Measurements from ENCODE around the gene ALG8. TPM values are rescaled to one million over a fixed set of nuclear protein-coding genes. Genes with fewer than 3 reads are reported as not detected.
"Not testable (repeated sequence)": the region's sequence is repeated elsewhere in the genome, so short reads cannot be mapped to it uniquely, and the experiment has no call there.

The ALG8 gene
- total RNA-seq, 2 donors from 2014 or later = 52.3 to 87.2 TPM

GRCh38 chr11:78079232-78080083, 60.0 kb downstream of the ALG8 start, which contains the start of gene NDUFC2:
NDUFC2 (minus strand) TSS chr11:78079862; CDS start chr11:78079744, 118 bp downstream.
- peak within 1 kb of the TSS; percentile 92 for H3K4me3 Mint-ChIP-seq
- DNase-seq (ENCODE audit: low spot score) = peak; percentile 82
- no peaks in the 10 kb centered on the region for H3K36me3 Mint-ChIP-seq
- ATAC-seq = peak; percentile 90 to 91
- H3K4me1 Mint-ChIP-seq (ENCODE audit: low read depth in 2 of 2) = peaks cover 40 to 45% of the 10 kb centered on the region in 2 donors
- H3K9me3 Mint-ChIP-seq = no peaks in the 10 kb centered on the region
- H3K27ac Mint-ChIP-seq = peak within 1 kb of the TSS; percentile 62 to 65
- no peaks in the 10 kb centered on the region for H3K27me3 Mint-ChIP-seq

DNA sequence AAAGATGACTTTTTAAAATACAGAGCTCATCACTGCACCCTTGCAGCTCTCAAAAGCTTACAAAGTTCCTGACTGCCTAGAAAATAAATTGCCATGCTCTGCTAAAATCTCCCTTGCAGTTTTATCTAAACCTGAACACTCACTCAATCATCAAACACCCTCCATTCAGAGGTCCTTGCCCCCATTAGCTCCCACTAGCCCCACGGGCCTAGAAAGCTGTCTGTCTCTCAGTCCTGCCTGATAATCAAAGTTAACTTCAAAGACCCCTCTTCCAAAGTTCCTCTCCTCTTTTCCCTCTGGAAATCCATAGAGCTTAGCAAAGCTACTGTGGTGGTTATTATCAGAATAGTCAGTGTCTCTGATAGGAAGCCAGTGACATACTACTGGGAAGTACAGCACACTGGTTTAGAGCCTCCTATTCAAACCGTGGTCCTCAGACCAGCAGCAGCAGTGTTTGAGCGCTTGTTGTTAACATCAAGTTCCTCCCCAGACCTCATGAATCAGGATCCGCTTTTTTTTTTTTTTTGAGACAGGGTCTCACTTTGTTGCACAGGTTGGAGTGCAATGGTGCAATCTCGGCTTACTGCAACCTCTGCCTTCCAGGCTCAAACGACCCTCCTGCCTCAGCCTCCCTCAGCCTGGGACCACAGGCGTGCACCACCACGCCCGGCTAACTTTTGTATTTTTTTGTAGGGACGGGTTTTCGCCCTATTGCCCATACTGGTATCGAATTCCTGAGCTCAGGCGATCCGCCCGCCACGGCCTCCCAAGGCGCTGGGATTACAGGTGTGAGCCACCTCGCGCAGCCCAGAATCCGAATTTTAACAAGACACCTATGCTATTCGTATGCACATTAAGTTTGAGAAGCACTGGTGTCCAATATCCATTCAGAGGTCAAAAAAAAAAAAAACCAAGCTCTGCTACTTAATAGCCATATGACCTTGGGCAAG, 60.9 kb downstream of the ALG8 start:
- peak overlapping the region; percentile 62 to 65 for H3K27ac Mint-ChIP-seq
- DNase-seq (ENCODE audit: low spot score) (no peak), ATAC-seq (no peak)
- no peaks in the 10 kb centered on the region for H3K9me3 Mint-ChIP-seq
- no peaks in the 10 kb centered on the region for H3K36me3 Mint-ChIP-seq
- H3K4me1 Mint-ChIP-seq (ENCODE audit: low read depth in 2 of 2) = peaks cover 43 to 46% of the 10 kb centered on the region in 2 donors
- H3K4me3 Mint-ChIP-seq = peak overlapping the region; percentile 92
- H3K27me3 Mint-ChIP-seq = no peaks in the 10 kb centered on the region

- DNase-seq (ENCODE audit: low spot score); H3K27me3 Mint-ChIP-seq; H3K36me3 Mint-ChIP-seq; H3K9me3 Mint-ChIP-seq; ATAC-seq: not testable (repeated sequence)
- Mint-ChIP-seq H3K4me1 (ENCODE audit: low read depth in 2 of 2) (peaks cover 44 to 48% of the 10 kb centered on the region in 2 donors), H3K4me3 (peak overlapping the region; percentile 92), H3K27ac (peak overlapping the region in 1 of 2 donors; percentile 65)
Observed at GRCh38 chr11:78077592-78077991, 61.8 kb downstream of the ALG8 start.

- Mint-ChIP-seq H3K9me3 (no peaks in the 10 kb centered on the region), H3K4me3 (peak overlapping the region; percentile 12), H3K27ac (peak overlapping the region in 1 of 2 donors; percentile 10), H3K36me3 (peaks cover 6% of the 10 kb centered on the region), H3K27me3 (no peaks in the 10 kb centered on the region), H3K4me1 (ENCODE audit: low read depth in 2 of 2) (peaks cover 42 to 51% of the 10 kb centered on the region in 2 donors)
- no peak for DNase-seq (ENCODE audit: low spot score)
- no peak for ATAC-seq
Observed at GRCh38 chr11:78076733-78077403, 62.6 kb downstream of the ALG8 start.

DNA sequence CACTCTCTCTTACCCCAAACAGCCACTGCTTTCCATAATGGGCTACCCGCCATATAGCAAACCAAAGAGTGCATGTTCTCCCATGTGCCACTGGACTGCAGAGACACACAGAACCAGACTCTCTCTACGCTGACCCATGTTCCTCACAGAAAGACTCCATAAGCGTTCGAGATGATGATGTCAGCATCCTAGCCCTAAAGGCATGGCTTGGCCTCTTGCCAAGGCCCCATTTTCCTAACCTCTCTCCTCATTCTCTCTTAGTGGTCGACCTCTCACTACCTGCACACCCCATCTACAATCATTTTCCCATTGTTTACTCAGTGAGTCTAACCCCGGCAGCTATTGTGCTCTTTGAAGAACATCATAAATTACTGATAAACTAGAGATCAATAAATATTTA, 64.7 kb downstream of the ALG8 start:
- Mint-ChIP-seq H3K27ac (no peak overlapping the region), H3K9me3 (no peaks in the 10 kb centered on the region), H3K27me3 (no peaks in the 10 kb centered on the region), H3K4me3 (no peak overlapping the region), H3K4me1 (ENCODE audit: low read depth in 2 of 2) (peaks cover 35 to 39% of the 10 kb centered on the region in 2 donors), H3K36me3 (peaks cover 6% of the 10 kb centered on the region)
- no peak for ATAC-seq
- DNase-seq (ENCODE audit: low spot score) = no peak

DNA sequence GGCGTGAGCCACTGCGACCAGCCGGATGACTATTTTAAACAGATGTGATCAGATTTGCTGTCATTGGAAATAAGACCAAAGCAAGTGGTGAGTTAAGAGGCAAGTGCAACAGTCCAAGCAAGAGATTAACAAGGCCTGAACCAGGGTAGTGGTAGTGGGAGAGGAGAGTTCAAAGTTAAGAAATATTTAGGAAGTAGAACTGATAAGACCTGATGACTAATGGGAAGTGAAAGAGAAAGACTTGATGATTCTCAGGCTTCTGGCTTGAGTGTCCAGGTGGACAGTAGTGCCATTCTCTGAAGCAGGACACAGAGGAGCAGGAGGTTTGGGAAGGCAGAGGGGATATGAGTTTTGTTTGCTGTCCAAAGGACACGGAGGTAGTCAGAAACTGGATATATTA, 67.0 kb downstream of the ALG8 start:
- Mint-ChIP-seq H3K9me3 (no peaks in the 10 kb centered on the region), H3K36me3 (peaks cover 16% of the 10 kb centered on the region), H3K4me1 (ENCODE audit: low read depth in 2 of 2) (peaks cover 28 to 32% of the 10 kb centered on the region in 2 donors), H3K4me3 (no peak overlapping the region), H3K27ac (peak overlapping the region in 1 of 2 donors; percentile 9), H3K27me3 (no peaks in the 10 kb centered on the region)
- ATAC-seq = no peak
- no peak for DNase-seq (ENCODE audit: low spot score)

DNA sequence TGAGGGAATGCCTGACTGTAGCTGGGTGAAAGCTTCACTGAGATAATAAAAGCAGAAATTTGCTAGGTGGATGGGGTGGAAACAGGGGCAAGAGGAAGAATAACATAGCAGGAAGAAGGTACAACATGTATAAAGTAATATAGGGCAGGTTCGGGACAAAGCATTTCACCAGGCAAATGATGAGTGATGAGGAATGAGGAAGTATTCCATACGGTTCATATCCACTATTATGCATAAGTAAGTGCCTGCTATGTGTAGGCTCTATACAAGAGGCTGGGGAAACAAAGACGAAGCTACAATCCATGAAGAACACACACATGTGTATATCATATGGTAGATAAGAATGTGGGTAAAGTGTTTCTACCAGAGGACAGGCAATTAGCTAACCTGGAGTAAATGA, 67.7 kb downstream of the ALG8 start:
- Mint-ChIP-seq H3K4me1 (ENCODE audit: low read depth in 2 of 2) (peaks cover 29% of the 10 kb centered on the region in 2 donors), H3K27ac (no peak overlapping the region), H3K36me3 (peaks cover 19% of the 10 kb centered on the region), H3K4me3 (no peak overlapping the region), H3K27me3 (no peaks in the 10 kb centered on the region), H3K9me3 (no peaks in the 10 kb centered on the region)
- DNase-seq (ENCODE audit: low spot score) (no peak), ATAC-seq (no peak)

DNA sequence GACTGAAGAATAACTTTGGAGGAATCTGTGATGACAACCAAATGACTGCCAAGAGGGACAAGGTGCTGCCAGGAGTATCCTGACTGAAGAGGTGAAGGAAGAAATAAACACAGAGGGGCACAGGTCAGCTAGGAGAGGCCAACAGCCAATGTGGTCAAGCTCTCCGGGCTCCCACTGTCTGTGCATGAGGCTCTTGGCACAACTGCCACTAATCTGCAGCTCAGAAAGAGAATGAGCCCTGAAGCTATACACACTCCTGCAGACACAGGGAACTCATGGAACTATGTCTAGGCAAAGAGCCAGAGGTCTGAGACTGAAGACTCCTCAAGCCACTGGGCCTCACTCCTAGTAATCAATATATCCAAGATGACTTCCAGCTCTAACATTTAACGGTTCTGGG, 68.8 kb downstream of the ALG8 start:
- Mint-ChIP-seq H3K9me3 (no peaks in the 10 kb centered on the region), H3K4me3 (no peak overlapping the region), H3K27ac (no peak overlapping the region), H3K4me1 (ENCODE audit: low read depth in 2 of 2) (peaks cover 19 to 23% of the 10 kb centered on the region in 2 donors), H3K27me3 (no peaks in the 10 kb centered on the region), H3K36me3 (peaks cover 19% of the 10 kb centered on the region)
- no peak for DNase-seq (ENCODE audit: low spot score)
- no peak for ATAC-seq

DNA sequence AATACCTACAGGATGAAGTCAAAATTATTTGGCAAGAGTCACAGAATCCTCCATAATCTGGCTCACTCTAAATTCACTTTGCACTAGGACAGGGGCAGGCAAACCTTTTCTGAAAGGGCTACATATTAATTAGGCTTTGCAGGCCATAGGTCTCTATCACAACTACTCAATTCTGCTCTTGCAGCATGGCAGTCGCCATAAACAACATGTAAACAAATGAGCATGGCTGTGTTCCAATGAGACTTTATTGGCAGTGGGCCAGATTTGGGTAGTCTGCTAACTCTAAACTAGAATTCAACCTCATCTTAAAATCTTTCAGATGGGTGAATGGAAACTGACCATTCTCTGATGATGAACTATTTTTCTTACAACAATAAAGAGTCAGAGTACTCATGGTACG, 70.0 kb downstream of the ALG8 start:
- ATAC-seq (no peak), DNase-seq (ENCODE audit: low spot score) (no peak)
- no peaks in the 10 kb centered on the region for H3K9me3 Mint-ChIP-seq
- peaks cover 19% of the 10 kb centered on the region for H3K36me3 Mint-ChIP-seq
- no peak overlapping the region for H3K27ac Mint-ChIP-seq
- peaks cover 12 to 18% of the 10 kb centered on the region in 2 donors for H3K4me1 Mint-ChIP-seq (ENCODE audit: low read depth in 2 of 2)
- H3K27me3 Mint-ChIP-seq = no peaks in the 10 kb centered on the region
- no peak overlapping the region for H3K4me3 Mint-ChIP-seq

DNA sequence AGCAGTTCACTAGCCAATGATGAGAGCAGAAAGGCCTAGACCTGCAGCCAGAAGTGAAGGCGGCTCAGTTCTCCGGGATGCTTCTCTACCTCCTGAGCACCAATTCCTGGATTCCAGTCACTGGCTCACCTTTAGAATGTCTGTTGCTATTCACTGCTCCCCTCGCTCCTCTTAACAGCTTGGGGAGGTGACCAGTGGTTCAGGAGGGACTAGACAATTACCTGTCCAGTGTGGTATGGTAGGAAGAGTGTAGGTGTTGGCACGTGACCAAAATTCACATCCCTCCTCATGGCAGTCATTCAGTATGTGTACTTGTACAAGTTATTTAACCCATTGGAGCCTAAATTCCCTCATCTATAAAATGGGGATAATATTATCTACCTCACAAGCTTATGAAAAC, 71.7 kb downstream of the ALG8 start:
- Mint-ChIP-seq H3K36me3 (peaks cover 19% of the 10 kb centered on the region), H3K27ac (no peak overlapping the region), H3K4me3 (no peak overlapping the region), H3K9me3 (no peaks in the 10 kb centered on the region), H3K4me1 (ENCODE audit: low read depth in 2 of 2) (peaks cover 10 to 14% of the 10 kb centered on the region in 2 donors), H3K27me3 (no peaks in the 10 kb centered on the region)
- no peak for ATAC-seq
- no peak for DNase-seq (ENCODE audit: low spot score)

GRCh38 chr11:78066471-78066870, 73.0 kb downstream of the ALG8 start:
- Mint-ChIP-seq H3K4me1 (ENCODE audit: low read depth in 2 of 2) (peaks cover 5 to 6% of the 10 kb centered on the region in 2 donors), H3K4me3 (no peak overlapping the region), H3K27ac (no peak overlapping the region), H3K36me3 (peaks cover 13% of the 10 kb centered on the region), H3K27me3 (no peaks in the 10 kb centered on the region), H3K9me3 (no peaks in the 10 kb centered on the region)
- ATAC-seq (no peak), DNase-seq (ENCODE audit: low spot score) (no peak)

DNA sequence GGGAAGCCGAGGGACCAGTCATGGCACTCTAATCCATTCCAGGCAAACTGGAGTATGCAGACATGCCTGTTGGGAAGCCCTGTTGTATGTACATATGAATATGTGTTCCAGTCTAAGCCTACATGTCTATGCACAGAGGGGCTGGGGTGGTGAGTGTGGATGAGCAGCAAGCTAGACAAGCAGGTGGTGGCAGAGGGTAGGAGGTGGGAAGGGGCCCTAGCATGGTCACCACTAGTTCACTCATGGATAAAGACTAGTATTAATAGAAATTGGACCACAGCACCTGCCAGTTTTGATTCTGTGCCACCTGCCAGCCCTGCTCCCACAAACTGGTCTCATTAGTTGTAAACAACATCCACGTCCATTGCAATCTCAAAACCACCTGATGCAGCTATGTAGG, 74.2 kb downstream of the ALG8 start:
- Mint-ChIP-seq H3K9me3 (no peaks in the 10 kb centered on the region), H3K4me3 (no peak overlapping the region), H3K4me1 (ENCODE audit: low read depth in 2 of 2) (peaks cover 5 to 6% of the 10 kb centered on the region in 2 donors), H3K36me3 (peaks cover 13% of the 10 kb centered on the region), H3K27ac (no peak overlapping the region), H3K27me3 (no peaks in the 10 kb centered on the region)
- DNase-seq (ENCODE audit: low spot score) (no peak), ATAC-seq (peak in 1 of 2 donors; percentile 43)

DNA sequence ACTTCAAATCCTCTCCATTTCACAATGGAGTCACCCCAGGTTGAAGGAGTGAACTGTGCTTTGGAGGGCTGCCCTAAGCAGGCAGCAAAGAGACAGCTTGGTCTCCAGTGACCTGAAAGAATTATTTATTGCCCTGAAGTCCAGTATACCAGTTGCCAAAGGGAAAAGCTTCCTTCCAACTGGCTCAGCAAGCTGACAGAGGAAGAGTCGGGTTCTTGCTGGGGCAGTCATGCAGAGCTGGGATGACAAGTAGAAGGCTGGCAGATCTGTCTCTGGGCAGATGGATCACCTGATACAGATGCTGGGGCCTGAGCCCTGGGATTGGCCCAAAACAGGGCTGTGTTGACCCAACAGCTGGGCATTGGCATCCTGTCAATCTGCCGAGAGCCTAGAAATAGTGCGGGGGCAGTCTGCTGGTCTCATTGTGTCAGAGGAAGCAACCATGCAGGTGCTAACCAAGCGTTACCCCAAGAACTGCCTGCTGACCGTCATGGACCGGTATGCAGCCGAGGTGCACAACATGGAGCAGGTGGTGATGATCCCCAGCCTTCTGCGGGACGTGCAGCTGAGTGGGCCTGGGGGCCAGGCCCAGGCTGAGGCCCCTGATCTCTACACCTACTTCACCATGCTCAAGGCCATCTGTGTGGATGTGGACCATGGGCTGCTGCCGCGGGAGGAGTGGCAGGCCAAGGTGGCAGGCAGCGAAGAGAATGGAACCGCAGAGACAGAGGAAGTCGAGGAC, 75.8 kb downstream of the ALG8 start, which contains the start of gene THRSP:
Gene THRSP (plus strand): TSS at position 422 of the 742 bp plus-strand sequence. CDS start 21 bp downstream, at position 443.
- Mint-ChIP-seq H3K4me1 (ENCODE audit: low read depth in 2 of 2) (peaks cover 5 to 6% of the 10 kb centered on the region in 2 donors), H3K27ac (no peak within 1 kb of the TSS), H3K36me3 (peaks cover 5% of the 10 kb centered on the region), H3K27me3 (no peaks in the 10 kb centered on the region), H3K4me3 (no peak within 1 kb of the TSS), H3K9me3 (no peaks in the 10 kb centered on the region)
- DNase-seq (ENCODE audit: low spot score) (no peak), ATAC-seq (peak in 1 of 2 donors; percentile 28)
